ENCODE results near the gene APOL2.
"Not testable (repeated sequence)": the region's sequence is repeated elsewhere in the genome, so short reads cannot be mapped to it uniquely, and the experiment has no call there.

APOL2 gene, protein sequence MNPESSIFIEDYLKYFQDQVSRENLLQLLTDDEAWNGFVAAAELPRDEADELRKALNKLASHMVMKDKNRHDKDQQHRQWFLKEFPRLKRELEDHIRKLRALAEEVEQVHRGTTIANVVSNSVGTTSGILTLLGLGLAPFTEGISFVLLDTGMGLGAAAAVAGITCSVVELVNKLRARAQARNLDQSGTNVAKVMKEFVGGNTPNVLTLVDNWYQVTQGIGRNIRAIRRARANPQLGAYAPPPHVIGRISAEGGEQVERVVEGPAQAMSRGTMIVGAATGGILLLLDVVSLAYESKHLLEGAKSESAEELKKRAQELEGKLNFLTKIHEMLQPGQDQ

DNA sequence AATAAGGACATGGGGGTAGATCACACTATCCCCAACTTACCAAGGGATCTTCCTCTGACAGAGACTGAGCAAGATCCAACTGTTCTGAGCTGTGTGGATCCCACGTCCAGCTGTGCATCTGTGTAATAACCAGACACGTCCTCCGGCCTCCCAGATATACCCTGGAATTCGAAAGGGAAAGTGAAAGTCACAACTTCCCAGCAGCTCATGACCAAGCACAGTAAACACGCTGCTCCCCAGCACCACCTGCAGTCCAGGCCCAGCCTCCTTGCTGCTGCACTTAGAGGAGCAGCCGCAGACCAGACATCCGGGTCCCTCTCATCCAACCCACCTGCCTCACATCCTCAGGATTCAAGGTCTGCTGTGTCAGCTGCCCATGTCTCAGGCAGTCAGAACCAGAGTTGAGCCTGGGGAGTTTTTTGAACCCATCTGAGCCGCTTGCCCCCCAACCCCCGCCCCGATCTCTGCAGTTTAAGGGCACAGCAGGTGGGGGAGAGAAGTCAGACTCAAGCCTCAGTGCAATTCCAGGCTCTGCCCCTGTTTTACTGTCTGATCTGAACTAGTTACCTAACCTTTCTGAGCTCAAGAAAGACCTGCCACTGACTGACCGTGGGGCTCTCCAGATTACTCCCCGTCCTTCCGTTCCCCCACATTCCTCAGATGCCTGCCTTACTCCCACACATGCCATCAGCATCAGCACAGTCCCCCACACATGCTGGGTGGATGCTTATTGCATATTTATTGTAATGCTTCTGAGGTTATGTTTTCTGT lies at the start of gene APOL2:
Gene APOL2 (minus strand): TSS at position 127 of the 771 bp plus-strand sequence. CDS start 6,365 bp downstream, outside the sequence.
- in situ Hi-C loops (cut with HindIII; ENCODE audit: low pct_ligation_motif_present, low pct_unique_long_range_greater_than_20kb, low sequenced_read_pairs): no loop called here
- DNase-seq: peak; percentile 92

DNA sequence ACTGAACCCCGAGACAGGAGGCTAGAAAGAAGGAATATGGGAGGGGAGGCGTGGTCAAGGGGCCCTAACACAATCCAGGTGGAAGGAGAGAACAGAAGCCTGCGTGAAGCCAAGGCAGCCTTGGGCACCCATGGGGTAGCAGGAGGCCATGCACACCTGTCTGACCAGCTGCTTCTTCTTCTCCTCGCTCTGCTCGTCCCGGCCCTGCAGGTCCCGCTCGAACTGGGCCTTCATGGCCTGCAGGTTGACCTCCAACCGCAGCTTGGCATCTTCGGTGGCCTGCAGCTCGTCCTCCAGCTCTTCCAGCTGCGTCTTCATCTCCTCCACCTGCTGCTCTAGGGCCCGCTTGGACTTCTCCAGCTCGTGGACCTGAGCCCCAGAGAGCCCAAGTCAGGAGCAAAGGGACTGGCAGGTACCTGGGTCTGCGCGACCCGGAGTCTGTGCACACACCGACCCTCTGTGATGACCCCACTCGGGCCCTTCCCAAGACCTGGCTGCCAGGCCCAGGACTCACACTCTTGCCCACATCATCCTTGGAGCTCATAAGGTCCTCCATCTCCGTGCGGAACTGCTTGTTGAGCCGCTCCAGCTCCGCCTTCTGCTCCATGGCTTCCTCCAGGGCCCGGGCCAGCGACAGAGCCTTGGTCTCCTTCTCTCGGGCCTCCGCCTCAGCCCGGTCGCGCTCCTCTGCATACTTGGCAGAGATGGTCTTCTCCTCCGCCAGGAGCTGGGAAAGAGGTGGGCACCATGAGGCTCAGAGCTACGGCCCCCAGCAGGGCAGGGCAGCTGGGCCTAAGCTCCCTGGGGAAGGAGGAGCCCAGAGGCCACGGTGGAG lies 49.5 kb upstream of the APOL2 start:
- in situ Hi-C loops (cut with HindIII; ENCODE audit: low pct_ligation_motif_present, low pct_unique_long_range_greater_than_20kb, low sequenced_read_pairs): no loop called here
- no peak for DNase-seq

DNA sequence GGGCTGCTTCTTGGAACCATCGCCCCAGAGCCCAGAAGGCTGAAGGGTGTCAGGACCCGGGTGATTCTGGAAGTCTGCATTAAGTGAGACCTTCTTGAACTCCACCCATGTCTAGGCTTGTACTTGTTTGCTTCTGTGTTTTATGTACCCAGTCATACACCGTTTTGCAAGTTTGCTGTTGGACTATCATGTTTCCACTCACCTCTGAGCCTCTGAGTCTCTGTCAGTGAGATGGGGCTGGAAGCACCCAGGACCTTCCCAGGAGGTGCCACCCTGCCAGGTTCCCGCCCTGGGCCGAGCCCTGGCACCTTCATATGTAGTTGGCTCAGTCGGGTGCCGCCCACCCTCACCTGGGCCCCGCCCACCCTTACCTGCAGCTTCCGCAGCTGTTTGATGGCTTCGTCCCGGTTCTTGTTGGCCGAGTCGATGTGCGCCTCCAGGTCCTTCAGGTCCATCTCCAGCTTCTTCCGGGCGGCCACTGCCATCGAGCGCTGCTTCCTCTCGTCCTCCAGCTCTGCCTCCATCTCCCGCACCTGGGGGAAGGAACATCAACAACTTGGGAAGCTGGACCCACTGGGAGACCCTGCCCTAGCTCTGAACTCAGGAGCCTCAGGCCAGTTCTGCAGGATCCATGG lies 48.7 kb upstream of the APOL2 start:
- in situ Hi-C loops (cut with HindIII; ENCODE audit: low pct_ligation_motif_present, low pct_unique_long_range_greater_than_20kb, low sequenced_read_pairs): no loop called here

DNA sequence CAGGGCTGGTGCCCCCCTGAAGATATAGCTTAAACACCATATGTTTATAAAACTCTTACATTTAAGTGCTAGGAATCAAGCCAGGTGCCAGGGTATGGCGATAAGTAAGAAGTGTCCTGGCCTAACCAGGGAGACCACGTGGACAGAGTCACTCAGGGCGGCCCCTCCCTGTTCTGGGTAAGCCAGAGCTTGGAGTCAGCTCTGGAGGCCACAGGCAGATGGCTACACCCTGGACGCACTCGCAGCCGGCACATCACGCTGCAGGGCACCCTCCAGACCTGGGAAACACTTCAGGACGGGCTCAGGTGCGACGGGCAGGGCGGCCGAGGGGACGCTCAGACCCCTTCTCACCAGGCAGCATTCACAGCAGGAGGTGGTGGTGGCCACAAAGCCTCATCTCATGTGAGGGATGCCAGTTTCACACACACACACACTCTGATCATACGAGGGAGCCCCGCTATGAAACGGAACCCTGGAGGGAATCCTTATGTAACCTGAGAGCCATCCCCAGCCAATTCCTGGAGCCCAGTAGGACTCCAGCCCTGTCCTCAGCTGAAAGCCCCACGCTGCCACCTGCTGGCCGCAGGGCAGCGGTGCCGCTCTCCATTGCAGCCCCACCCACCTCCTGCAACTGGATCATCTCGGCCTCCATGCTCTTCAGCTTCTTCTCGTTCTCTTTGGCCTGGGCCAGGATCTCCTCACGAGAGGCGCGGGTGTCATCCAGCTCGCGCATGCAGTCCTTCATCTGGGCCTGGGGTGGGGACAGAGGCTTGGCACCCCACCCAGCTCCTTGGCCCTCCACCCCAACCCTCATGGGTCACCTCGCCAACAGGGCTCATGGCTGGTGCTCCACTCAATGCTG lies 47.0 kb upstream of the APOL2 start:
- in situ Hi-C loops (cut with HindIII; ENCODE audit: low pct_ligation_motif_present, low pct_unique_long_range_greater_than_20kb, low sequenced_read_pairs): no loop called here
- peak; percentile 63 for DNase-seq

More for the DNA sequence above, 48.7 kb upstream of the APOL2 start:
- no peak for DNase-seq

DNA sequence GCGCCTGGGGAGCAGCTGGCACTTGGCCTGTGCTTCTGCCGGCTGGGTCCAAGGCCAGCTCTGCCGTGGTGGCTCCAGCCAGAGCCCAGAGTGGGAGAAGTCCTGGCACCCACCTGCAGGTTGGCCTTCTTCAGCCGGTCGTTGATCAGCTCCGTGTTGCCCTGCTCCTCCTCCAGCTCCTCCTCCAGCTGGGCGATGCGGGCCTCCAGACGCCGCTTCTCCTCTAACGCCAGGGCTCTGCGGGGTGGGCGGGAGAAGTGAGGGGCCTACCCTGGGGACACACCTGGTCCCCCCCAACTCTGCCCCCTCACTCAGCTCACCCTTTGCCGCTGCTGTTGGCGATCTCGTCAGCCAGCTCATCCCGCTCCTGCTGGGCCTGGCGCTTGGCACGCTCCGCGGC lies 46.2 kb upstream of the APOL2 start:
- DNase-seq: no peak
- in situ Hi-C loops (cut with HindIII; ENCODE audit: low pct_ligation_motif_present, low pct_unique_long_range_greater_than_20kb, low sequenced_read_pairs): no loop called here

DNA sequence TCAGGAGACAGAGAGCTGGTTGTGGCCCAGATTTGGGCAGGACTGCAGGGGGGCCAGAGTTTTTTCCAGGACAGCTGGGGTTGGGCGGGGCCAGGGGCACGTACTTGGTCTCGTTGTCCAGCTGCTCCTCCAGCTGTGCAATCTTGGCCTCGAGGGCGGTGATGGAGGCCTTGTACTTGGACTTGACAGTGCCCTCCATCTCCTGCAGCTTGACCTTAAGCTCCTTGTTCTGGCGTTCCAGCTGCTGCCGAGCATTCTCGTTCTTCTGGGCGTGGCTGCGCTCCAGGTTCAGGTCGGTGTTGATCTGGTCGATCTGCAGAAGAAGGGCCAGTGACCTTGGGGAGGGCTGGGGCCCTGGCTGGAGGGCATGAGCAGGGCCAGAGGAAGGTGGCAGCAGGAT lies 45.7 kb upstream of the APOL2 start:
- in situ Hi-C loops (cut with HindIII; ENCODE audit: low pct_ligation_motif_present, low pct_unique_long_range_greater_than_20kb, low sequenced_read_pairs): no loop called here
- no peak for DNase-seq

DNA sequence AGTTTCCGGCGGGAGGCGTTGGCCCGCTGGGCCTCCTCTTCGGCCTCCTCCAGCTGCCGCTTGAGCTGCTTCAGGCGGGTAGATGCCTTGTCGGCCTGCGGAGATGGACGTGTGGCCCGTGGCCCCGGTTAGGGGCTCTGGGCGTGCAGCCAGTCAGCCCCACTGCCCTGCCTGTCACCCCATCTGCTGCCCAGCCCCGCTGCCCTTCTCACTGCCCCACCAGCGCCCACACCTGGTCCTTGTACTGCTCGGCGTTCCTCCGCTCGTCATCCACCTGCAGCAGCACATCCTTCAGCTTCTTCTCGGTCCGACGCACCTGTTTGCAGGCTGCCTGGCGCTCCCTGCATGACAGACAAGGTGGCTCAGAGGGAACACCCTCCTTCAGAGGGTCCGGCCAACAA lies 44.8 kb upstream of the APOL2 start:
- DNase-seq: no peak
- in situ Hi-C loops (cut with HindIII; ENCODE audit: low pct_ligation_motif_present, low pct_unique_long_range_greater_than_20kb, low sequenced_read_pairs): no loop called here

DNA sequence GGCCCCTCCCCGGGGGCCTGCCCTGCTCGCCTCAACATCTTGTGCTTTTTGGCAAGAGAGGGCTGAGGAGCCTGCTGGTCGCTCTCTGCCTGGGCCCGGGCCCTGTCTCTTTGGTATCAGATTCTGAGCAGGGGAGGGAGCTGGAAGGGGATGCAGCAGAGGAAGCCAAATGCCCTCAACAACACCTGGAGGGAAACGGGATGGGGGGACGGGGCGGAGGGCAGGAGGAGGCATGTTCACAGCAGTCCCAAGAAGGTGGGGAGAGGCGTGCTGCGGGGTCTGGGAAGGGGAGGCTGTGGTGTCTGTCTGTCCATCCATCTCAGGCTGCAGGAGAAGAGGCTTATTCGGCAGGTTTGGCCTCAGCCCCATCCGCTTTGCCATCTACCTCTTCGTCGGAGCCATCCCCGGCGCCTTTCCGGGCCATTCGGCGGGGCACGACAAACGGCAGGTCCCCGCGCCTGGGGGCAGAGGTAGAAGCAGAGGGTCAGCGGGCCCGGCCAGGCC lies 43.1 kb upstream of the APOL2 start:
- DNase-seq: no peak
- in situ Hi-C loops (cut with HindIII; ENCODE audit: low pct_ligation_motif_present, low pct_unique_long_range_greater_than_20kb, low sequenced_read_pairs): no loop called here

DNA sequence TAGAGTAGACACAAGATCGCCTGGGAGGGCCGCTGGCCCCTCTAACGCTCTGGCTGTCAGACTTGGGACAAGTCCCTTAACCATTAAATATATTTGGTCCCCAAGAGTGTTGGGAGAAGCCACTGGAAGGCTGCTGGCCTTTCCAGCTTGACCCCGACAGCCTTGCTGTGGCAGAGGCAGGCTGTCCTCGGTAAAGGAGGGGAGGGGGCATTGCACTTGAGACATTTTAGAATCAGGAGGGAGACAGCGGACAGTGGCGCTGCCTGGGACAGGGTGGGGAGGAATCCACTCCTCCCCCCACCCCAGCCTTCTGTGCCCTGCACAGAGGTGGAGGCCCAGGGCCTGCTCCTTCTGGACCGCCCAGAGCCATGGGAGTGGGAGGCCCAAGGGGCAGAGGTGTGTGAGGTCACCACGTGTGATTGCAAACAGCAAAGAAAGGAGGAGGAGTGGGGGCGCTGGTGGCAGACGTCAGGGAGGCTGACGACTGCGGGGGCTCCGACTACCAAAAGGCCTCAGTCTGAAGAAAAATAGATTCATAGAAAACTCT lies 42.5 kb upstream of the APOL2 start:
- in situ Hi-C loops (cut with HindIII; ENCODE audit: low pct_ligation_motif_present, low pct_unique_long_range_greater_than_20kb, low sequenced_read_pairs): no loop called here
- no peak for DNase-seq

DNA sequence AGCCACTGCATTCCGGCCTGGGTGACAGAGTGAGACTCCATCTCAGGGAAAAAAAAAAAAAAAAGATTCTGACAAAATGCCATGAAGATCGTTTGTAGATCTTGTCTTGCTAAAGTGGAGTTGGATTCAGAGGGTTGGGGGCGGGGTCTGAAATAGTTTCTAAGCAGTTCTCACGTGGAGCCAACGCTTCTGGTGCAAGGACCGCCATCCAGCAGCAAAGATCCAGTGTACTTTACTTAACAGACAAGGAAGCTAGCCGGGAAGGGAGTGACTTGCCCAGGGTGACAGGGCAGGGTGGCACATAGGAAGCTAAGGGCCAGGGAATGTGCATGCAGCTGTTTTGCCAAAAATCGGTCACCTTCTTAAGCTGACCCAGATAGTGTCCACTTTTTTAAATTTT lies 41.1 kb upstream of the APOL2 start:
- in situ Hi-C loops (cut with HindIII; ENCODE audit: low pct_ligation_motif_present, low pct_unique_long_range_greater_than_20kb, low sequenced_read_pairs): no loop called here

DNA sequence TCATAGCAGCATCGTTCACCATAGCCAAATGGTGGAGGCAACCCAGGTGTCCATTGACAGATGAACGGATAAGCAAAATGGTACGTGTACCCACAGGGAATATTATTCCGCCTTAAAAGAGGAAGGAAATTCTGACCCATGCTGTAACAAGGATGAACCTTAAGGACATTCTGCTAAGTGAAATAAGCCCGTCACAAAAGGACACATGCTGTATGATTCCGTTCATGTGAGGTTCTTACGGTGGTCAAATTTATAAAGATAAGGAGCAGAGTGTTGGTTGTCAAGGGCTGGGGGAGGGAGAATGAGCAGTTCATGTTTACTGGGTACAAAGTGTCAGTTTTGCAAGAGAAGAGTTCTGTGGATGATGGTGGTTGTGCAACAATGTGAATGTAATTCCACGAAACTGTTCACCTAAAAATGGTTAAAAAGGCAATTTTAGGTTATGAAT lies 39.9 kb upstream of the APOL2 start:
- DNase-seq: no peak
- in situ Hi-C loops (cut with HindIII; ENCODE audit: low pct_ligation_motif_present, low pct_unique_long_range_greater_than_20kb, low sequenced_read_pairs): no loop called here

More for the DNA sequence above, 41.1 kb upstream of the APOL2 start:
- DNase-seq: no peak

DNA sequence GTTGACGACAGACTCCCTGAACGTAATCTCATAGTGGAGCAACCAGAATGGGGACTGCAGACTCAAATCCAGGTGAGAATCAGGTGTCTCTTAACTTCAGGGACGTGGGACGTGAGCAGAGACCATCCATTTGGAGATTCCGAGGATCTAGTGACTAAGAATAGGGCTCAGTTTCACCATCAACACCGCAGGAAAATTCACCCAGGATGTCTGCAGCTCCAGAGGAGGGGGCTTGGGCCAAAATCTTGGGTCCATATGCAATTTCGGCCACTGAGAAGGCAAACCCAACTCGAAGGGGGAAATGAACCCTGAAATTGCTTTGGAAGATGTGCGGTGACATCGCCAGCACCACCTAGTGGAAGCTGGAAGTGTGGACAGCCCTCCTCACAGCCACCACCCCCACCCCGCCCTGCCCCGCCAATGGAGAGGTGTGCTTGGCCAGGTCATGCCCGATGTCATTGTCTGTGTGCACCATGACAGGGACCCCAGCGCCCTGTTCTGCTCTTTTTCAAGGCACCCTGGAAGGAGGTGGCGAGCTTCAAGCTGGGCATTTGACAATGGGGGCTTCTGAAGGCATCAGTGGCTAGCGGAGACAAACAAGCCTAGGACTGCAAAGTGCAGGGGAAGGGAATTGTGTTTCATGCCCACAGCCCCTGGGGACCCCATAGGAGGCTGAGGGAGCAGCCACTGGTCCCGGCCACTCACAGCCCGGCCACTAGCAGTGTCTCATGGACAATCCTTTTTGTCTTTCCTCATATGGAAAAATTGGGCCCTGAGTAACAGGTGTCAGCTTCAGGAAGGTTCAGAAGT lies 38.4 kb upstream of the APOL2 start:
- in situ Hi-C loops (cut with HindIII; ENCODE audit: low pct_ligation_motif_present, low pct_unique_long_range_greater_than_20kb, low sequenced_read_pairs): no loop called here
- DNase-seq: peak; percentile 62

DNA sequence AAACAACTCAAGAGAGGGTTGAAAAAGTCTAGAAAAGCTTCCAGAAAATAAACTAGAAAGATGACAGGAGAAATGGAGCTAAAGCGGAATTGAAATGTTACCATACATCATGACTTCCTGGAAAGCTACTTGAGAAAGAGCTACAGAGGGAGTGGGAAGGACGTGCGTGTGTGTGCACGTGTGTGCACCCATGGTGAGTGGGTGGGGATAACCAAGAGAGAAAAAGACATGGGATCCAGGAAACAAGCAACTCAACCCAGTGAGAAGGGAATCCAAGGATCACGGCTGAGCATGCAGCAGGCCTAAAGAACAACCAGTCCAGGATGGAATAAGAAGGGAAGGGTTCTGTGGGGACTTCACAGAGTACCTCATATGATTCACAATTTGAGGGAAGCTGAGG lies 35.2 kb upstream of the APOL2 start:
- in situ Hi-C loops (cut with HindIII; ENCODE audit: low pct_ligation_motif_present, low pct_unique_long_range_greater_than_20kb, low sequenced_read_pairs): no loop called here
- DNase-seq: no peak

DNA sequence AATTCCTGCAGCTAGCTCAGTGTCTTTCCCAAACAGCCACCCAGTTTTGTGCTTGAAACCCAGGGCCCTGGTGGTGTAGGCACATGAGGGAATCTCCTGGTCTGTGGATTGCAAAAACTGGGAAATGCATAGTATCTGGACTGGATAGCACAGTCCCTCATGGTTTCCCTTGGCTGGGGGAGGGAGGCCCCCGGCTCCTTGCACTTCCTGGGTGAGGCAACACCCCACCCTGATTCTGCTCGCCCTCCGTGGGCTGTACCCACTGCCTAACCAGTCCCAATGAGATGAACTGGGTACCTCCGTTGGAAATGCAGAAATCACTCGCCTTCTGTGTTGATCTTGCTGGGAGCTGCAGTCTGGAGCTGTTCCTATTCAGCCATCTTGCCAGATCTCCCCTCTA lies 32.6 kb upstream of the APOL2 start:
- in situ Hi-C loops (cut with HindIII; ENCODE audit: low pct_ligation_motif_present, low pct_unique_long_range_greater_than_20kb, low sequenced_read_pairs); DNase-seq: not testable (repeated sequence)

DNA sequence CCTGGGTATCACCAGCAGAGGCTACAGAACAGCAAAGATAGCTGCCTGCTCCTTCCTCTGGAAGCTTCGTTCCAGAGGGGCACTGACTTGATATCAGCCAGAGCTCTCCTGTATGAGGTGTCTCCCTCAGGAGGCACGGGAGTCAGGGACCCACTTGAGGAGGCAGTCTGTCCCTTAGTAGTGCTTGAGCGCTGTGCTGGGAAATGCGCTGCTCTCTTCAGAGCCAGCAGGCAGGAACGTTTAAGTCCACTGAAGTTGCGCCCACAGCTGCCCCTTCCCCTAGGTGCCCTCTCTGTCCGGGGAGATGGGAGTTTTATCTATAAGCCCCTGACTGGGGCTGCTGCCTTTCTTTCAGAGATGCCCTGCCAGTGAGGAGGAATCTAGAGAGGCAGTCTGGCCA lies 31.9 kb upstream of the APOL2 start:
- DNase-seq; in situ Hi-C loops (cut with HindIII; ENCODE audit: low pct_ligation_motif_present, low pct_unique_long_range_greater_than_20kb, low sequenced_read_pairs): not testable (repeated sequence)

DNA sequence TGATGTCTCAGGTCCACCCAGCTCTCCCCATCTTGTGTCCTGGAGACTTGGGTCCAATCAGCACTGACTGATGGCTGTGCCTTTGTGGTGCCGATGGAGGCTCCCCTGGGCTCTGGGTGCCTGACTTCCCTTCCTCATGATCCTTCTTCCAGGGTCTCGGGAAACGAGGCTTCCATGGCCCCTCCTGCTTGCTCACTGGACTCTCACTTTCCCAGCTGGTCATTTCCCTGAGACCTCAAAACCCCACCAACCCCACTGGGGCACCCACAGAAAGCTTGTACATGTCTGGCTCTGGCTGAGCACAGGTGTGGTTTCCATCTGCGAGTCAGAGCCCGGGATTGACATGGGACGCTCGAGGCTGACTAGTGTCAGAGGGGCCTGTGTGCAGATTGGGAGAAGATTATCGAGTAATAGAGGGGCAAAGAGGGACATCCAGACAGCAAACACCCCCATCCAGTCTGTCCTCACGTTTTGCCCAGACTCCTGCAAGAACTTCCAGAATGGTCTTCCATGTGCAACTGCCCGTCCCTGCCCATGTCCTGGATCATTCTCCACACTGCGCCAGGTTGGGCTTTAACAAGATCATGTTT lies 28.7 kb upstream of the APOL2 start:
- in situ Hi-C loops (cut with HindIII; ENCODE audit: low pct_ligation_motif_present, low pct_unique_long_range_greater_than_20kb, low sequenced_read_pairs): no loop called here
- DNase-seq: no peak

All from ACHN (cell line).